CD14-positive monocyte (primary cell): Measurements from ENCODE around the gene LACRT. TPM values are rescaled to one million over a fixed set of nuclear protein-coding genes. Genes with fewer than 3 reads are reported as not detected.

Experiments used
- DNase-seq, 3 donors: peaks; one replicate each; pipeline ENCODE4 v3.0.0-alpha.2; 2011 to 2022
- H2AFZ ChIP-seq: 2 replicates; pipeline ENCODE4 v1.6.0; 2012; ENCODE audit warnings: mild to moderate bottlenecking, low read depth, low read length, inconsistent platforms; ENCODE audit not compliant: insufficient read depth, poor library complexity, severe bottlenecking
- H3K27ac ChIP-seq, 2 donors: 1 replicate in 1 of 2; 2 replicates in 1 of 2; pipeline ENCODE4 v1.5.1; 2012 to 2013; ENCODE audit warnings: low read length in 2 of 2, control low read depth in 1 of 2, inconsistent platforms in 1 of 2, low read depth in 1 of 2, mild to moderate bottlenecking in 1 of 2
- H3K27me3 ChIP-seq, 2 donors: one replicate each; pipeline versions ENCODE4 v1.6.0 to v1.6.1; 2011 to 2013; ENCODE audit warnings: low read length in 2 of 2; ENCODE audit not compliant: control insufficient read depth in 2 of 2, insufficient read depth in 2 of 2
- H3K36me3 ChIP-seq, 2 donors: replicated peaks in 1 of 2; 1 replicate in 1 of 2; 2 replicates in 1 of 2; pipeline versions ENCODE4 v1.5.1 to v1.6.1; 2012 to 2013; ENCODE audit warnings: low read length in 2 of 2, control low read depth in 1 of 2, inconsistent platforms in 1 of 2, mild to moderate bottlenecking in 1 of 2; ENCODE audit not compliant: insufficient read depth in 2 of 2, control insufficient read depth in 1 of 2
- H3K4me1 ChIP-seq, 2 donors: 1 replicate in 1 of 2; 2 replicates in 1 of 2; pipeline versions ENCODE4 v1.5.1 to v1.6.1; 2012 to 2013; ENCODE audit warnings: low read length in 2 of 2, control low read depth in 1 of 2, inconsistent platforms in 1 of 2, mild to moderate bottlenecking in 1 of 2, moderate library complexity in 1 of 2; ENCODE audit not compliant: insufficient read depth in 2 of 2, control insufficient read depth in 1 of 2
- H3K4me2 ChIP-seq: replicated peaks from 2 replicates; pipeline ENCODE3; 2012; ENCODE audit warnings: low read length, moderate library complexity, mild to moderate bottlenecking; ENCODE audit not compliant: poor library complexity, severe bottlenecking; ENCODE audit errors: extremely low read depth
- H3K4me3 ChIP-seq, 3 experiments: fragments of 200-600 bp in 1 of 3; sonication (generic) in 1 of 3; replicated peaks in 1 of 3; 1 replicate in 2 of 3; 2 replicates in 1 of 3; pipeline ENCODE4 v1.5.1; 2011 to 2013; ENCODE audit warnings: low read length in 3 of 3, mild to moderate bottlenecking in 3 of 3, control low read depth in 2 of 3, low read depth in 2 of 3, inconsistent platforms in 1 of 3, moderate library complexity in 1 of 3
- H3K79me2 ChIP-seq: 2 replicates; pipeline ENCODE4 v1.6.0; 2012; ENCODE audit warnings: mild to moderate bottlenecking, control low read depth, inconsistent platforms, low read length, moderate library complexity; ENCODE audit not compliant: insufficient read depth
- H3K9ac ChIP-seq: 2 replicates; pipeline ENCODE4 v1.6.0; 2017; ENCODE audit warnings: low read length, mild to moderate bottlenecking; ENCODE audit not compliant: insufficient read depth, poor library complexity, severe bottlenecking
- H3K9me3 ChIP-seq, 2 donors: replicated peaks in 1 of 2; 1 replicate in 1 of 2; 2 replicates in 1 of 2; pipeline versions ENCODE4 v1.5.1 to v1.6.1; 2012 to 2013; ENCODE audit warnings: low read length in 2 of 2, control low read depth in 1 of 2; ENCODE audit not compliant: control insufficient read depth in 1 of 2, insufficient read depth in 1 of 2
- H4K20me1 ChIP-seq: 2 replicates; pipeline ENCODE4 v1.6.0; 2012; ENCODE audit warnings: mild to moderate bottlenecking, low read length, control low read depth, moderate library complexity; ENCODE audit not compliant: insufficient read depth
- H3K27ac Mint-ChIP-seq, 7 donors: one replicate each; pipeline ENCODE4 v1.8.0; 2020; ENCODE audit warnings: mild to moderate bottlenecking in 7 of 7, mixed read lengths in 7 of 7, moderate library complexity in 6 of 7, inconsistent platforms in 2 of 7
- H3K27me3 Mint-ChIP-seq, 3 donors: one replicate each; pipeline ENCODE4 v1.8.0; 2021 to 2022; ENCODE audit warnings: low read depth in 3 of 3, mild to moderate bottlenecking in 3 of 3, mixed read lengths in 3 of 3, moderate library complexity in 3 of 3, inconsistent platforms in 1 of 3
- H3K36me3 Mint-ChIP-seq, 2 donors: one replicate each; pipeline ENCODE4 v1.8.0; 2020; ENCODE audit warnings: mixed read lengths in 2 of 2, inconsistent platforms in 1 of 2, mild to moderate bottlenecking in 1 of 2
- H3K4me1 Mint-ChIP-seq: one replicate; pipeline ENCODE4 v1.8.0; 2020; ENCODE audit warnings: mild to moderate bottlenecking, mixed read lengths
- H3K4me3 Mint-ChIP-seq, 2 donors: one replicate each; pipeline ENCODE4 v1.8.0; 2020; ENCODE audit warnings: mild to moderate bottlenecking in 2 of 2, mixed read lengths in 2 of 2, moderate library complexity in 1 of 2
- H3K9me3 Mint-ChIP-seq, 7 donors: one replicate each; pipeline ENCODE4 v1.8.0; 2020 to 2022; ENCODE audit warnings: mixed read lengths in 7 of 7, mild to moderate bottlenecking in 6 of 7, moderate library complexity in 6 of 7, inconsistent platforms in 2 of 7
- WGBS: methylation state at CpG from one replicate; pipeline ENCODE4 v1.1.5; 2013; ENCODE audit warnings: missing lambda C conversion rate; ENCODE audit not compliant: insufficient coverage; 5-methylcytosine and 5-hydroxymethylcytosine counted together
- intact Hi-C, 2 donors: fragments of 100-400 bp; cut with micrococcal nuclease; formaldehyde crosslinking; loops; one replicate each; pipeline versions ENCODE4 v1.15.0 to v1.15.1; 2023
- polyA plus RNA-seq, 3 donors: library from polyadenylated mRNA; depleted of rRNA in 1 of 3; unstranded in 2 of 3; stranded (reverse) in 1 of 3; fragments of 300-500 nt in 2 of 3; fragments of >200 nt in 1 of 3; fragmentation: Illumina TruSeq in 2 of 3; gene quantifications; 1 replicate in 2 of 3; 2 replicates in 1 of 3; pipeline ENCODE4 v1.2.3, GENCODE V29; 2012 to 2021
- TF ChIP-seq, protein P1 (sequence below): fragments of 200-600 bp; IDR thresholded peaks from one replicate; pipeline ENCODE4 v1.8.0; 2022; ENCODE audit warnings: antibody characterized with exemption, mild to moderate bottlenecking

The LACRT gene
- polyA plus RNA-seq, 3 donors: not detected

DNA sequence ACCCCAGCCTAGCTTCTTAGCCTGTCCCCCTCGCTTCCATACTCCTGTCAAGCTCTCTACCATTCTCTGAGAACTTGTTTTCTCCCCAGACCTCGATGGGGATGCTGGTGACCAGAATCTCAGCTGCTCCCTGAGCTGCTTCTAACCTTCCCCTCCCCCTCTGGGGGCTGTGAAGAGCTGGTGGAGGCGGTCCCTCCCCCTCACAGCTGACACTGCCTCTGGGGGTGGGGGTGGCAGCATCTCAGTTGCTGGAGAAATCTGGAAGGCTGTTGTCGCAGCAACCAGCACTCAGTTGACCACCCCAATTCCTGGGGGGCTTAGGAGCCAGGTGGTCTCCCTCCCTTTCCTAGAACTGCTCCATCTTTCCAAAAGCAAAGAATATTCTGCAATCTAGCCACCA is 51.0 kb downstream of the LACRT start:
- H3K9ac ChIP-seq: no peak overlapping the region
- H3K4me2 ChIP-seq: no peak overlapping the region
- Mint-ChIP-seq H3K27me3 (peaks cover 39 to 52% (median 45%) of the 10 kb centered on the region in 3 donors), H3K4me1 (peaks cover 15% of the 10 kb centered on the region), H3K27ac (no peak overlapping the region), H3K4me3 (no peak overlapping the region), H3K9me3 (peaks cover 0 to 5% (median under 1%) of the 10 kb centered on the region in 7 donors), H3K36me3 (peaks cover under 1 to 3% of the 10 kb centered on the region in 2 donors)
- no peaks in the 10 kb centered on the region for H3K36me3 ChIP-seq
- H3K4me1 ChIP-seq: peaks cover 6 to 9% of the 10 kb centered on the region in 2 donors
- no peak overlapping the region for H3K27ac ChIP-seq
- no peaks in the 10 kb centered on the region for H3K79me2 ChIP-seq
- intact Hi-C loops: no loop called here
- peaks cover 0 to 4% of the 10 kb centered on the region in 2 donors for H3K9me3 ChIP-seq
- no peak overlapping the region for H3K4me3 ChIP-seq
- H2AFZ ChIP-seq: no peak overlapping the region
- peaks cover 14 to 44% of the 10 kb centered on the region in 2 donors for H3K27me3 ChIP-seq
- WGBS: no CpG with 5 or more reads among the region's 4 CpGs
- TF ChIP-seq, protein P1, sequence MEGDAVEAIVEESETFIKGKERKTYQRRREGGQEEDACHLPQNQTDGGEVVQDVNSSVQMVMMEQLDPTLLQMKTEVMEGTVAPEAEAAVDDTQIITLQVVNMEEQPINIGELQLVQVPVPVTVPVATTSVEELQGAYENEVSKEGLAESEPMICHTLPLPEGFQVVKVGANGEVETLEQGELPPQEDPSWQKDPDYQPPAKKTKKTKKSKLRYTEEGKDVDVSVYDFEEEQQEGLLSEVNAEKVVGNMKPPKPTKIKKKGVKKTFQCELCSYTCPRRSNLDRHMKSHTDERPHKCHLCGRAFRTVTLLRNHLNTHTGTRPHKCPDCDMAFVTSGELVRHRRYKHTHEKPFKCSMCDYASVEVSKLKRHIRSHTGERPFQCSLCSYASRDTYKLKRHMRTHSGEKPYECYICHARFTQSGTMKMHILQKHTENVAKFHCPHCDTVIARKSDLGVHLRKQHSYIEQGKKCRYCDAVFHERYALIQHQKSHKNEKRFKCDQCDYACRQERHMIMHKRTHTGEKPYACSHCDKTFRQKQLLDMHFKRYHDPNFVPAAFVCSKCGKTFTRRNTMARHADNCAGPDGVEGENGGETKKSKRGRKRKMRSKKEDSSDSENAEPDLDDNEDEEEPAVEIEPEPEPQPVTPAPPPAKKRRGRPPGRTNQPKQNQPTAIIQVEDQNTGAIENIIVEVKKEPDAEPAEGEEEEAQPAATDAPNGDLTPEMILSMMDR: no peak
- DNase-seq: no peak
- no peaks in the 10 kb centered on the region for H4K20me1 ChIP-seq

DNA sequence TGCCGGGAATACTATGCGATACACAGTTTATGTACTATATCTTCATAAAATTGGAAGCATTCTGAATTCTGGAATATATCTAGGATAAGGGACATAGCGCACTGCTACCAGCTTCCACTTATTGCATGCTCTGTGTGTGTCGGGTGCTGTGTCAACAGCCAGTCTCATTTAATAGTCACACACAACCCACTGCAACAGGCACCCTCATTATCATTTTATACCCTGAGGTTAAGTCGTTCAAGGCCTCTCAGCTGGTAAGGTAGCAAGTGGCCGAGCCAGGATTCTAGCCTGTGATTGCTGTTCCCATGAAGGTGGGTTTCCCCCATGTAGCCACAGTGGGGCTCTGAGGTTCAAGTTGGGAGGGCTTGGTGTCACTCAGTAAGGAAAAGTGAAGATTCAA is 53.3 kb downstream of the LACRT start:
- H3K4me1 Mint-ChIP-seq: peaks cover 10% of the 10 kb centered on the region
- Histone ChIP-seq H3K27ac (no peak overlapping the region), H3K79me2 (no peaks in the 10 kb centered on the region), H4K20me1 (no peaks in the 10 kb centered on the region), H2AFZ (no peak overlapping the region), H3K27me3 (peaks cover 2 to 23% of the 10 kb centered on the region in 2 donors), H3K4me2 (no peak overlapping the region), H3K4me1 (peaks cover 0 to 5% of the 10 kb centered on the region in 2 donors), H3K9me3 (no peaks in the 10 kb centered on the region), H3K4me3 (no peak overlapping the region), H3K9ac (no peak overlapping the region), H3K36me3 (peaks cover 9 to 17% of the 10 kb centered on the region in 2 donors)
- H3K27me3 Mint-ChIP-seq: peaks cover 21 to 31% (median 26%) of the 10 kb centered on the region in 3 donors
- peaks cover 20 to 23% of the 10 kb centered on the region in 2 donors for H3K36me3 Mint-ChIP-seq
- WGBS: 83% methylated on average over 2 of the region's 6 CpGs
- H3K27ac Mint-ChIP-seq: no peak overlapping the region
- TF ChIP-seq, protein P1: no peak
- no peak for DNase-seq
- H3K4me3 Mint-ChIP-seq: no peak overlapping the region
- peaks cover 0 to 2% (median 0%) of the 10 kb centered on the region in 7 donors for H3K9me3 Mint-ChIP-seq
- intact Hi-C loops: no loop called here

Other genes with a start within 250 kb of the LACRT start
- 100 to 1,000 TPM in 1 of 3 donors, 10 to 100 TPM in 2; 85.5 to 142 (median 99.4) TPM for gene ITGA5, start 215.6 kb downstream of the LACRT start, polyA plus RNA-seq
- 1 to 10 TPM; 2.6 to 5.8 (median 3.1) TPM for gene GTSF1, start 161.3 kb downstream of the LACRT start, polyA plus RNA-seq
- gene NCKAP1L, start 137.1 kb downstream of the LACRT start, polyA plus RNA-seq: 100 to 1,000 TPM; 105 to 188 (median 160) TPM
- gene PDE1B, start 85.3 kb downstream of the LACRT start, polyA plus RNA-seq: 10 to 100 TPM in 1 of 3 donors, under 1 TPM in 2; 0.57 to 17.5 (median 0.82) TPM
- not detected for gene PPP1R1A, start 46.2 kb downstream of the LACRT start, polyA plus RNA-seq
- not detected for gene DCD, start 13.5 kb upstream of the LACRT start, polyA plus RNA-seq
- not detected for gene MUCL1, start 219.6 kb upstream of the LACRT start, polyA plus RNA-seq